HG02798 (cell line): Measurements from ENCODE around the gene PMF1.

Source experiments
- ATAC-seq: cut with Tn5 transposase; IDR thresholded peaks from one replicate; pipeline ENCODE4 v1.9.1; 2021; ENCODE audit warnings: mild to moderate bottlenecking; ENCODE audit not compliant: unreplicated experiment, poor library complexity

Gene PMF1

DNA sequence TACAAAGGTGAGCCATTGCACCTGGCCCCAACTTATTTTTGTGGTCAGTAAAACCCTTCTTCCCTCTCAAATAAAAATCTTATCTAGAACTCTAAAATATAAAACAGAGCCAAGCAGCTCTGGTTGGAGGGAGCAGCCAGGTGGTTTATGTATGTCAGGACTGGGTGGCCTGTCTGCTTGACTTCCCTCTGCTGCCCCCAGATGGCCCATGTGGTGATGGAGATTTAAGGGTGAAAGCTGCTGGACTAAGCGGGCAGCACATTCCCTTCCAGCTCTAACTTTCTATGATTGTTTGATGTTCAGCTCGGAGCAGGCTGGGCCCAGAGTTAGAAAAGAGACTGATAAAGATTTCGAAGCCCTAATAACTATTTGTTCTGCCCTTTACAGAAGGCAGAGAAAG, 47.0 kb downstream of the PMF1 start:
- ATAC-seq = no peak

DNA sequence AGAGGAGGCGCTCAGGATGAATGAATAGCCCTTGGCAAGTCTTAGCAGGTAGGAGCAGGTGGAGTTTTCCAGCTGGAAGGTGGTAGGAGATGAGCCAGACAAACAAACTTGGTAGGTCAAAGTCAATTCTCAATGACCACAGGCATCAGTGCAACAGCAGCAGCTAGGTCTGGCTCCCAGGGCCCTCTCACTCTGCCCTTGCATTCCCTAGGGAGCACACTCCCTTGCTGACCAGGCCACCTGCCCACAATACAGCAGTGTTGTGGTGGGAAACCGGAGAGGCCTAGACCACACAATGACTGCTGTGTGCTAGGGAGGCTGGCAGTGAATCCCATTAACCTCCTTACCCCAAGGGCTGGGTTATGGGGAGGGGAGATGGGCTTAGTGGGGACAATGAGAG, 48.1 kb downstream of the PMF1 start:
- ATAC-seq = no peak

DNA sequence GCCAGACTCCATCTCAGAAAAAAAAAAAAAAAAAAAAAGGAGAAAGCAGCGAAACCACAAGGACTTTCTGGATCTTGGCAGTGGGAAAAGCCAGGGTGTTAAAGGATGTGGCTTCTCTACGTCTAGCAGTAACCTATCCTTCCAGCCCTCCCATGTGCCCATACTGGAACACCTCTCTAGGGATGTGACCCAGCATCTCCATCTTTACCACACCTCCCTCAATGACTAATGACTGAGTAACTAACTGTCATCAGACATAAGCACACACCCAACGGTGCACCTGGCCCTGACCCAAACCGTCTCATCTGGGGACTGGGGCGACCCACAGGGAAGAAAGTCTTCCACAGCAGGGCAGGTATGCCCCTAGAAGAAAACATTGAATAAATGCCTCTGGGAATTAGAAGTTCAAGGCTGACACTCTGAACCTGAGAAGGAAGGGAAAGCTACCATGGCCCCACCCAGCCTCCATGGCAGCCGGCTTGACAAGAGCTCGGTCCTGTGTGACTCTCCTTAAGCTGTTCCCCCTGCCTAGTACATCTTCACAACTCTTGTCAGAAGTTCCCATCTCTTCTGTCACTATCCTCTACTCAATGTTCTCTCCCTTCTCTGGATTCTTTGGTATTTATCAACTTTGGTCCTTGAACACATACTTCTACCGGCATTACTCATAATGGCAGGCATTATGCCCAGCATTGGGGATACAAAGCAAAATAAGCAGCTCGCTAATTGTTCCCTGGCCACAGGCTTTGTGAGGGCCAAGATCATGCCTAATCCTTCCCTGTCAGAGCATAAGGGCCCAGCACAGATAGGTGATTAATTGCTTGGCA, 49.9 kb downstream of the PMF1 start:
- ATAC-seq = no peak

DNA sequence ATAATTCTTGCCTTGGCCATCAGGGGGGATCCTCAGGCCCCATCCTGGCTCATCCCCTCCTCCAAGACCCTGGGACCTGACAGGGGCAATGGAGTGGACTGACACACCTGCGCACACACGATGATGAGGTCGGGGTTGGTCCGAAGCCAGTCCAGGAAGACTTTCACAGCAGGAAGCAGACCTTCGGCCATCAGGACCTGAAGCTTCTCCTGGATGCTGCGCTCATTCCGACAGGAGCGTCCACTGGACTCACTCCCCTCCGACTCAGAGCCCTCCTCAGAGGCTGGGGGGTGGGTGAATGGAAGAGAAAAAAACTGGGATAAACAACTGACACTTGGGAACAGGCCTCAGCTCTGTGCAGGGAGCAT, 50.5 kb downstream of the PMF1 start:
- ATAC-seq = no peak

DNA sequence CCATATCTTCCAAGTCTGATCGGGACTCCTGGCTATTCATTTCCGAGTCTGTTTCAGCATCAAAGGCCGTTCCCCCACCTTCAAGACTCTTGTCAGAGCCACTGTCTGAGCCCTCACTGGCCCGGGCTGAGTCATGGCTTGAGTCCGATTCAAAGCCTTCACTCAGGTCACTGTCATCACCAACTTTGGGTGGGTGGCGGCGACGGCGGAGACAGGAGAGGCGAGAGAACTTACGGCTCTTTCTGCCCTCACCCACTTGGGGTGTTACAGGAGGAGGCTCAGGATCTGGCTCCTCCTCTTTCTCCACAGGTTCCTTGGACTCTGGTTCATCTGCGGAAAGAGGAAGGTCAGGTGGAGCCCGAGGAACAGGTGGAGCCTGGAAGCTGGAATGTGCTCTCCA, 53.2 kb downstream of the PMF1 start:
- no peak for ATAC-seq

GRCh38 chr1:156268336-156268735, 55.5 kb downstream of the PMF1 start:
- no peak for ATAC-seq

- no peak for ATAC-seq
Observed at GRCh38 chr1:156270314-156270713, 57.5 kb downstream of the PMF1 start.

DNA sequence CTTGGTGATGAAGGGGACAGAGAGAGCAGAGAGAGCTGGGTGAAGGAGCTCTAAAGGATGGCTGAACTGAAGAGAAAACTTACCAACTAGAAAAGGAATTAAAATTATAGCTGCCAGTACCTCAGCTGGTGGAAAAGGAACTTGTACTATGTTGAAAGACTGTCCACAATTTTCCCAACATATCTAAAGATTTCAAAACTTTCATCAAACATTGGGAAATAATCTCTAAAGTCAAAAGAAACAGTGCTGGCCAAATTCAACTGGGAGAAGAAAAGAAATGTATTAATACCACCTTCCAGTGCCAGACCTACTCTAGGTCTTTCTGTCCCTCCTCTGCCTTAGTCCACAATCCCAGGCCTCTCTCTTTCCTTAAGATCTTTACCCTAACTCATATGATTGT, 63.7 kb downstream of the PMF1 start:
- no peak for ATAC-seq

GRCh38 chr1:156276966-156277381, 64.2 kb downstream of the PMF1 start:
- no peak for ATAC-seq

DNA sequence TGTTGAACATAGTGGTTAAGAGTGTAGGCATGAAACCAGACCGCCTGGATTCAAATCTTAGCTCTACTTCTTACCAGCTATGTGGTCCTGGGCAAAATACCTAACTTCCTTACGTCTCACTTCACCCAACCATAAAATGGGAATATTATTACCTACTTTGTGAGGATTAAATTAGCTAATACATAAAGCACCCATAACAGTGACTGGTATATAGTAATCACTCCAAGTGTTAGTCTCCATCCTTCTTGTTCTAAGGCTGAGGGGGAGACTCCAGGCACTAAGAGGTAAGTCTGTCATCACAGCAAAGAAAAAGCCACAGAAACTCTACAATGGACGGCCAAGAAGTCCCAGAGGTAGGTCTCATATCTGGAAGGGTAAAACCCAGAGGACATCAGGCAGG, 67.0 kb downstream of the PMF1 start:
- ATAC-seq = no peak

GRCh38 chr1:156281281-156281680, 68.5 kb downstream of the PMF1 start:
- ATAC-seq = peak; percentile 29

DNA sequence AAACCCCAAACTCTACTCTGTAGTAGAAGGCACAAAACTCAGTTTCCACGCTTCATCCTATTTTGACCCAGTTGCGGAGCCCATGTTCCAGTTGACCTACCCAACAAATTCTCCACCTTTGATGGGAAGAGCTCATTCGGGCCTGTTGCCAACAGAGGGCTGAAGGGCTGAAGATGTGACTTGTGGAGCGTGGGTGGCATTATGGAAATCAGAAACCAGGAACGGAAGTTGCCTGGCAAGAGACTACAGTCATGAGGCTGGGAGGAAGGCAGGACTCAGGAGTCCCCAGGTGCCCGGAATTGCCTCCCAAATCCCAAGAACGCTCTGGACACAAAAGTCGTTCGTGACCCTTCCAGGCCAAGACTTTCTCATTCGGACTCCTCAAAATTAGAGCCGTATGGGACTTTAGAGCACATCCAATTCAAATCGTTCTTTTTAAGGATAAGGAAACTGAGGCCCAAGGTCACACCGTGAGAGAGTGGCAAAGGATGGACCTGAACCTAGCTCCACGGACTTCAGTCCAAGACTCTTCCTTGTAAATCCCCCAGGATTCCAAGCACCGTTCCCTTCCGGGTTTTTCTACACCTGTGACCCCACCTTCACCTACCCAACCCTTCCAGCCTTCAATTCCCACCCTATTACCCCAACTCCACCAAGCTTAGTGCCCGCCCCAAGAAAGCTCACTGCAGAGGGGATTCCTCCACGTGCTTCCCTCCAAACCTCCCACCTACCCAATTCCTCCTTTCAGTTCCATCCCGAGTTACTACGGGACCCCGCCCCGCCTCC, 69.1 kb downstream of the PMF1 start:
- ATAC-seq = no peak

- ATAC-seq = peak; percentile 81
Observed at GRCh38 chr1:156282479-156283222, 69.8 kb downstream of the PMF1 start, which contains the start of gene SMG5. Gene SMG5 (minus strand): TSS chr1:156282825. CDS start chr1:156282680, 145 bp downstream.

- ATAC-seq = no peak
Observed at GRCh38 chr1:156283521-156283920, 70.7 kb downstream of the PMF1 start.

DNA sequence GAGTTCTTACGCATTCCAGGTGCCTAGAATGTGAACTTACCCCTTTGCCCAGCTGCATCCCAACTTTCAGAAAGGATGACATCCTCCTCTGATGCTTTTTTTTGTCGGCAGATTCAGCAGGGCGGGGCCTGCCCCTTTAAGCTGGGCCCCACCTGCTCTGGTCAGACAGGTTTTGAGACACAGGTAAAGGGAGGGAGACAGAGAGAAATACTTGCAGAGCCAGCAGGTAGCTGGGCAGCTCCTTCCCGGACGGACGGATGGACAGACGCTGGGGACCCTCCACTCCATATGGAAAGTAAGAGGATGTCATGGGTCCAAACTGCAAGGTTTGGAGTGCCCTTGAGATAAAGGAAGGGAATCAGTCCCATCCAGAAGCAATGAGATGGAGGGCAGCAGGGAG, 71.3 kb downstream of the PMF1 start, which contains the start of gene TMEM79:
Gene TMEM79 (plus strand): TSS at position 214 of the 400 bp plus-strand sequence. CDS start 902 bp downstream, outside the sequence.
- ATAC-seq = no peak

DNA sequence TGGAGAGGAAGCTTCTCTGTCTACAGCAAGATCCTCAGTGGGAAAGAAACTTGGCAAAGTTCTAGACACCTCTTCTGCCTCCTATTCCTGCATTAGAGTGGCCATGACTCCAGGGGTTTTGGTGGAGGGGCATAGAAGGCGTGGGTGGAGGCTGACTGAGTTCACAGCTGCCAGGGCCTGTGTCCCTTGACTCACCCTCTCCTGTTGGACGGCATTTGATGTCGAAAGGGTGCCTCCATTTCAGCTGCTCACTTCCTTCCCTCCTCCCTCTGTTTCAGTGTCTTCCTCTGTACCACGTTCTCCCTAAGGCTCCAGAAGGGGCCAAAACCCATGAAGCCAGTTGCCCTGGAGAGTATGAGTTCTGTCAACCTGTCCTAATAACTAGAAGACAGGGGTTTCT, 72.0 kb downstream of the PMF1 start:
- no peak for ATAC-seq

DNA sequence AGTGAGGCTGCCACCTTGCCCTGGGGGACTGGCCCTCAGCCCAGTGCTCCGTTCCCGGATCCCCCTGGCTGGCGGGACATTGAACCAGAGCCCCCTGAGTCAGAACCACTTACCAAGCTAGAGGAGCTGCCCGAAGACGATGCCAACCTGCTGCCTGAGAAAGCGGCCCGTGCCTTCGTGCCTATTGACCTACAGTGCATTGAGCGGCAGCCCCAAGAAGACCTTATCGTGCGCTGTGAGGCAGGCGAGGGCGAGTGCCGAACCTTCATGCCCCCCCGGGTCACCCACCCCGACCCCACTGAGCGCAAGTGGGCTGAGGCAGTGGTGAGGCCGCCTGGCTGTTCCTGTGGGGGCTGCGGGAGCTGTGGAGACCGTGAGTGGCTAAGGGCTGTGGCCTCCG, 72.6 kb downstream of the PMF1 start:
- no peak for ATAC-seq

- ATAC-seq = no peak
Observed at GRCh38 chr1:156286061-156286460, 73.3 kb downstream of the PMF1 start.
